Neural progenitor cell (in vitro differentiated cells): ENCODE results near the gene ZIC5.

Experiments used
- CTCF ChIP-seq: fragments of 200-600 bp; sonication (generic); IDR thresholded peaks from 2 replicates; pipeline ENCODE4 v1.5.1; 2017; ENCODE audit warnings: antibody characterized with exemption, mild to moderate bottlenecking
- EZH2 ChIP-seq: fragments of 200-600 bp; sonication (generic); IDR thresholded peaks from 2 replicates; pipeline ENCODE4 v1.6.1; 2017; ENCODE audit warnings: antibody characterized with exemption, mild to moderate bottlenecking, moderate library complexity
- EZH2phosphoT487 ChIP-seq: fragments of 200-600 bp; sonication (generic); IDR thresholded peaks from 2 replicates; pipeline ENCODE4 v1.6.1; 2017; ENCODE audit warnings: antibody characterized with exemption

DNA sequence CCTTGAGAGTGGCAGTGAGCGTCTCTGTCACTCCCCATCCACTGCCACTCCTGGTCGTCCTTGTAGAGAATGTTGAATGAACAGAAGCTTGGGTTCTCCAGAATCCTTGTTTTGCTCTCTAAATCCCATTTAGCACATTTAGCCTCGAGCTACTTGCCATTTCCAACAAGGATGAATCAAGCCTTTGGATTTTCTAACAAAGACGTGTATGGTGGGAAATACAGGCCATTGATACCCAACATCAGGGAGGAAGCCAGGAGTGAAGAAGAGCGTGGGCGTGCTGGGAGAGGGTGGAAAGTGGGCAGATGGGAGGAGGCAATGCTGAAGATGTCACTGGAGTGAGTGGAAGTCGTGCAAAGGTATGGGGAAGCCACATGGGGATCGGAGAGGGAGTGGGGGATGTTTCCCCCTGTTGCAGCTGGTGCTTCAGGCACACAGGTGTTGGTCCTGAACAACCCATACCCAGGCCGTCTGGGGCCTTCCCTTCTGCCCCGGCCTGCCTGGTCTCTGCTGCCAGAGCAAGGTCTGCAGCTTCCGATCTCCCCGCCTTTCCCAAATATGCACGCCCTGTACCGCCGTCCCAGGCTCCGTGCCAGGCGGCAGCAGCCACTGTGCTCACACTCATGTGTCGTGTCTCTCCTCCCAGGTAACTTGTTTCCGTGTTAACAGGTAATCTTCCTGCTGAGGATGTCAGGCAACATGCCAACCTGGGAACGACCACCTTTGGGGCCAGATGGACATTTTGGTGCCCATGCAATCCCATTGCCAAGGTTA lies 48.7 kb downstream of the ZIC5 start:
- TF ChIP-seq CTCF (no peak), EZH2phosphoT487 (no peak), EZH2 (no peak)
